Osteocyte (in vitro differentiated cells): Measurements from ENCODE around the gene FIGNL2. TPM values are rescaled to one million over a fixed set of nuclear protein-coding genes. Genes with fewer than 3 reads are reported as not detected.
A peak's percentile ranks its signal among the peaks of the same experiment; 100 is the strongest.

Source experiments
- DNase-seq: peaks from one replicate; pipeline ENCODE4 v3.0.0; 2021; ENCODE audit warnings: mixed read lengths; ENCODE audit not compliant: unreplicated experiment; ENCODE audit errors: extremely low spot score
- H3K27ac Mint-ChIP-seq: one replicate; pipeline ENCODE4 v1.8.0; 2021; ENCODE audit warnings: mild to moderate bottlenecking, mixed read lengths; ENCODE audit not compliant: unreplicated experiment
- H3K27me3 Mint-ChIP-seq: one replicate; pipeline ENCODE4 v1.8.0; 2021; ENCODE audit warnings: mixed read lengths; ENCODE audit not compliant: unreplicated experiment
- H3K36me3 Mint-ChIP-seq: one replicate; pipeline ENCODE4 v1.8.0; 2021; ENCODE audit warnings: mixed read lengths; ENCODE audit not compliant: unreplicated experiment
- H3K4me1 Mint-ChIP-seq: one replicate; pipeline ENCODE4 v1.8.0; 2021; ENCODE audit warnings: mixed read lengths; ENCODE audit not compliant: unreplicated experiment
- H3K4me3 Mint-ChIP-seq: one replicate; pipeline ENCODE4 v1.8.0; 2021; ENCODE audit warnings: mild to moderate bottlenecking, moderate library complexity, mixed read lengths; ENCODE audit not compliant: unreplicated experiment
- H3K9me3 Mint-ChIP-seq: one replicate; pipeline ENCODE4 v1.8.0; 2021; ENCODE audit warnings: mixed read lengths; ENCODE audit not compliant: unreplicated experiment
- total RNA-seq: library from RNA; stranded (reverse); gene quantifications from 2 replicates; pipeline ENCODE4 v1.2.1, GENCODE V29; 2021
- TF ChIP-seq, protein P1 (sequence below): fragments of 200-600 bp; sonication (generic); IDR thresholded peaks from 2 replicates; pipeline ENCODE4 v1.5.0; 2021; ENCODE audit warnings: antibody characterized with exemption, mild to moderate bottlenecking, moderate library complexity

The FIGNL2 gene
- total RNA-seq, 1 donor from 2014 or later = 0.08 TPM

DNA sequence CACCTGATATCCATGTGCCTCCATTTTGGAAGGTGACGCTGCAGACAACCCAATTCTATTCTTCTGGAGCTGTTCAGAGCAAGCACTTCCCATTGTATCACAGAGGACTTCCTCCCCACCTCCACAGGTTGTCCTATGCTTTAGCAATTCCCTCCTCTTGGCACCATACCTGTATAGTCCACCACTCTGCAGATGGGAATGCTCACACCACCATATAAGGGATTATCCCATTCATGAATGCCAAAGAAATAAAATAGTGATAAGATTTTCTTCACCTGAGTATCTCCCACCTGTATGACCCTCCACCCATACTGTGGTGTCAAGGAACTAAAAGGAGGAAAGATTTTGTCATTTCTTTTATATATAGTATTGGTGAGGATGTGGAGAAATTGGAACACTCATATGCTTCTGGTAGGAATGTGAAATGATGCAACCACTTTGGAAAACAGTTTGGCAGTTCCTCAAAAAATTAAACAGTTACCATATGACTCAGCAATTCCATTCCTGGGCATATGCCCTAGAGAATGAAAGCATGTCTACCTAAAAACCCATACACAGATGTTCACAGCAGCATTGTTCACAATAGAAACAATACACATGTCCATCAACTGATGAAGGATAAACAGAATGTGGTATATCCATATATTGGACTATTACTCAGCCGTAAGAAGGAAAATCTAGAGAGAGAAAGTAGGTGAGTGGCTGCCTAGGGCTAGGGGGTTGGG lies 75.2 kb downstream of the FIGNL2 start:
- Mint-ChIP-seq H3K27ac (peak overlapping the region; percentile 52), H3K4me3 (no peak overlapping the region), H3K4me1 (peaks cover 8% of the 10 kb centered on the region), H3K9me3 (peaks cover 7% of the 10 kb centered on the region), H3K27me3 (no peaks in the 10 kb centered on the region), H3K36me3 (peaks cover 7% of the 10 kb centered on the region)
- TF ChIP-seq, protein P1, sequence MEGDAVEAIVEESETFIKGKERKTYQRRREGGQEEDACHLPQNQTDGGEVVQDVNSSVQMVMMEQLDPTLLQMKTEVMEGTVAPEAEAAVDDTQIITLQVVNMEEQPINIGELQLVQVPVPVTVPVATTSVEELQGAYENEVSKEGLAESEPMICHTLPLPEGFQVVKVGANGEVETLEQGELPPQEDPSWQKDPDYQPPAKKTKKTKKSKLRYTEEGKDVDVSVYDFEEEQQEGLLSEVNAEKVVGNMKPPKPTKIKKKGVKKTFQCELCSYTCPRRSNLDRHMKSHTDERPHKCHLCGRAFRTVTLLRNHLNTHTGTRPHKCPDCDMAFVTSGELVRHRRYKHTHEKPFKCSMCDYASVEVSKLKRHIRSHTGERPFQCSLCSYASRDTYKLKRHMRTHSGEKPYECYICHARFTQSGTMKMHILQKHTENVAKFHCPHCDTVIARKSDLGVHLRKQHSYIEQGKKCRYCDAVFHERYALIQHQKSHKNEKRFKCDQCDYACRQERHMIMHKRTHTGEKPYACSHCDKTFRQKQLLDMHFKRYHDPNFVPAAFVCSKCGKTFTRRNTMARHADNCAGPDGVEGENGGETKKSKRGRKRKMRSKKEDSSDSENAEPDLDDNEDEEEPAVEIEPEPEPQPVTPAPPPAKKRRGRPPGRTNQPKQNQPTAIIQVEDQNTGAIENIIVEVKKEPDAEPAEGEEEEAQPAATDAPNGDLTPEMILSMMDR = no peak
- no peak for DNase-seq

DNA sequence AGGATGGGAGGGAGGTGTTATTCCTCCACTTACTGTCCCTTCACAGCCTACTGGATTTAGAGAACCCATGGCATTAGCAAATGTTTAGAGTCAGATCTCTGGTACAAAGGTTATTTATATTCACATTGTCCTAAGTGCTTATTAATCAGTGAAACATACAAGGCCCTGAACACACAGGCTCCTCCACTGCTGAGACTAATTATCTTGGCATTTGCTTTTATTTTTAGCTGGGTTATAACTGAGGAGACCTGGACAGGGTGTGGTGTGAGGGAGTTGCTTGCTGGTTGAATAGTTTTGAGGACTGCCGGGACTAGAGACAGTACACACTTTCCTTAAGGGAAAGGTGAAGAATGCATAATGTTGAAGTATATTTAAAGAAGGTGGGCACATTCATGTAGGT lies 77.5 kb downstream of the FIGNL2 start:
- H3K4me1 Mint-ChIP-seq = peaks cover 8% of the 10 kb centered on the region
- TF ChIP-seq, protein P1 = no peak
- no peak for DNase-seq
- H3K4me3 Mint-ChIP-seq = no peak overlapping the region
- H3K27me3 Mint-ChIP-seq = no peaks in the 10 kb centered on the region
- peaks cover 7% of the 10 kb centered on the region for H3K36me3 Mint-ChIP-seq
- H3K9me3 Mint-ChIP-seq = peaks cover 7% of the 10 kb centered on the region
- H3K27ac Mint-ChIP-seq = no peak overlapping the region

Other genes starting within 250 kb of the FIGNL2 start
- gene ANKRD33, start 39.4 kb upstream of the FIGNL2 start, total RNA-seq = not detected in 2 replicates
- not detected in 2 replicates for gene ACVRL1, start 58.8 kb upstream of the FIGNL2 start, total RNA-seq
- gene ACVR1B, start 103.0 kb upstream of the FIGNL2 start, total RNA-seq = 15.2 and 15.8 TPM in 2 replicates
- gene TAMALIN, start 158.2 kb upstream of the FIGNL2 start, total RNA-seq = 22.5 and 25.5 TPM in 2 replicates
- gene NR4A1, start 202.7 kb upstream of the FIGNL2 start, total RNA-seq = 6.7 and 13.0 TPM in 2 replicates
- gene ATG101, start 221.3 kb upstream of the FIGNL2 start, total RNA-seq = 41.7 and 46.1 TPM in 2 replicates
- not detected in 2 replicates for gene SMIM41, start 231.0 kb upstream of the FIGNL2 start, total RNA-seq